Measurements from ENCODE around the gene OGFR. TPM values are rescaled to one million over a fixed set of nuclear protein-coding genes. Genes with fewer than 3 reads are reported as not detected.

Gene OGFR
- total RNA-seq, 1 donor from 2014 or later: 43.7 TPM

DNA sequence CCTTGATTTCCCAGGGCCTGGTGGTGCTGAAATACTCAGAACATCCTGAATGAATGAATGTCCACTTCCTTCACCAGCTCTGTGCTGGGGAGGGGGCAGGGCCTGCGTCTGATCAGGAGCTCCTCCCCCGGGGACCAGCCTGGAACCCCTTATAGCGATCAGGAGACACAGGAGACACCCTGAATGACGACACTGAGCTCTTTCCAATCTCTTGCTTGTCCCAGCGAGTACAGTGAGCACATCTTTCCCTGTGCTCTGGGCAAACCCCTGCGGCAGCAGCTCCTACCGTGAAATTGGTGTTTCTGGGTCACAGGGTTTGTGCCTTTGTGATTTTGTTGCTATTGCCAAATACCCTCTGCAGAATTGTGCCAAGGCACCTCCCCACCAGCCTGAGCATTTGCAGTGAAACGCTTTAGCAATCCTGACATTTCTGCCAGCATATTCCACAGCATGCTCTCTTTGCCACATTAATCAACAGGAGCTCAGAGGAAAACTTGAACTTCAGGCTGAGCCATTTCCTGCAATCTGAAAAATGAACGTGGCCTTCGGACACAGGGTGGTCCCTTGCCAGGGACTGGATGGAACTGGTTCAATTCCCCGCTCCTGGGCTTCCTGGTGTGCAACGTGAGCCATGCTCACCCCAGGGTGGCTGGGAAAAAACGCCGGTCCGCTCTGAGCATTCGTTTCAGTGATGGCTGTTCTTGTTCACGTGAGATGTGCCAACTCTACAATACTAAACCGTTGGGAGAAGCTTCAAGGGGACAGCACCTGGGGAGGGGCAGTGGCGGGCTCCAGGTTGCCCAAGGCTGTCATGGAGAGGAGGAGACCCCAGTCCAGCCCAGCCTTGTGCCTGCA lies 31.4 kb upstream of the OGFR start:
- H3K27me3 ChIP-seq: no peaks in the 10 kb centered on the region
- H3K4me1 ChIP-seq: peaks cover 4% of the 10 kb centered on the region
- H3K27ac ChIP-seq: no peak overlapping the region
- intact Hi-C loops (cut with DNase I): no loop called here
- TF ChIP-seq POLR2AphosphoS5 (IDR thresholded peaks at IDR 0.05; ENCODE audit: insufficient read depth in 1 of 2, low read depth in 1 of 2) (no peak), POLR2A (IDR thresholded peaks at IDR 0.05) (no peak), CTCF (IDR thresholded peaks at IDR 0.05) (no peak)
- H3K4me3 ChIP-seq: no peak overlapping the region
- no peak for DNase-seq (ENCODE audit: extremely low spot score in 2 of 2)
- no peaks in the 10 kb centered on the region for H3K9me3 ChIP-seq
- H3K36me3 ChIP-seq: no peaks in the 10 kb centered on the region

DNA sequence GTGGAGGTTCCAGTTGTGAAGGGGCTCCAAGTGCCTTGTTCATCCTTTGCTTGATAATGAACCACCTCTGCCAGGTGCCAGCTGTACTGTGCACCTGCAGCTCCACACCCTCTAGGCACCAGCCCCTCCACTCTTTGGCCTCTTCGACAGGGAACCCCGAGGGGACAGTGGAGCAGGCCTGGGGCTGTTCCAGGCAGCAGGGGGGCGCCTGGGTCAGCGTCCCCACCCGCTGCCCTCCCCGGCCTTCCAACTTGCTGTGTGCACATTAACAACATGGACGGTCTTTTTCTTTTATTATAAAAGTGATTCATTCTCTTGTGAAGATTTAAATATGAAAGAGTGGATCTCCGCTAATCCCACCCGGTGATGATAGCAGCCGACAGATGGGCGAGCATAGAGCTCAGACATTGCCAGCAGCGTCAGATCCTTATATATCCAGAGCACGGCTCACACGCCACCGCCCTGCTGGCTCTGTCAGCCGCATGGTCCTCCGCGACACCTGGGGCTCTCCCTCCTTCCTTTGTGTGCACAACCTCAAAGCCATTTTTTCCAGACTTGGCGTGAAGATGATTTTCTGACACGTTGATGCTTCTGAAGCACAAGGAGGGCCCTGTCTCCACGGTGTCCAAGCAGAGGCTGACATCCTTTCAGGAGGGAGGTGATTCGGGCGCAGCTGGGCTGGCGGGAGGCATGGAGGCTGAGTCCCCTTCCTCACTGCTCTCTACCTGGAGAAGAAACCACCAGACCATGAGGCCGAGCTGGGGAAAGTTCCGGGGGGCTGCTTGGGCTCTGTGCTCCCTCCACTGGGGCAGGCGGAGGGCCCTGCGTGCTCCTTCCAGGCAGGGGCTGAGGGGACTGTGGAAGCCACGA lies 30.6 kb upstream of the OGFR start:
- Histone ChIP-seq H3K36me3 (no peaks in the 10 kb centered on the region), H3K27me3 (no peaks in the 10 kb centered on the region), H3K9me3 (no peaks in the 10 kb centered on the region), H3K4me1 (no peaks in the 10 kb centered on the region), H3K4me3 (no peak overlapping the region), H3K27ac (no peak overlapping the region)
- no peak for TF ChIP-seq CTCF (IDR thresholded peaks at IDR 0.05)
- no peak for TF ChIP-seq POLR2A (IDR thresholded peaks at IDR 0.05)
- no peak for TF ChIP-seq POLR2AphosphoS5 (IDR thresholded peaks at IDR 0.05; ENCODE audit: insufficient read depth in 1 of 2, low read depth in 1 of 2)
- DNase-seq (ENCODE audit: extremely low spot score in 2 of 2): no peak
- intact Hi-C loops (cut with DNase I): no loop called here

GRCh38 chr20:62774762-62775161 lies 29.9 kb upstream of the OGFR start:
- DNase-seq (ENCODE audit: extremely low spot score in 2 of 2): no peak
- Histone ChIP-seq H3K4me3 (no peak overlapping the region), H3K4me1 (no peaks in the 10 kb centered on the region), H3K36me3 (no peaks in the 10 kb centered on the region), H3K27me3 (no peaks in the 10 kb centered on the region), H3K27ac (no peak overlapping the region), H3K9me3 (no peaks in the 10 kb centered on the region)
- intact Hi-C loops (cut with DNase I): no loop called here
- no peak for TF ChIP-seq POLR2A (IDR thresholded peaks at IDR 0.05)
- TF ChIP-seq POLR2AphosphoS5 (IDR thresholded peaks at IDR 0.05; ENCODE audit: insufficient read depth in 1 of 2, low read depth in 1 of 2): no peak
- TF ChIP-seq CTCF (IDR thresholded peaks at IDR 0.05): no peak

GRCh38 chr20:62775206-62775605 lies 29.4 kb upstream of the OGFR start:
- Histone ChIP-seq H3K27me3 (no peaks in the 10 kb centered on the region), H3K36me3 (no peaks in the 10 kb centered on the region), H3K27ac (no peak overlapping the region), H3K4me1 (no peaks in the 10 kb centered on the region), H3K4me3 (no peak overlapping the region), H3K9me3 (no peaks in the 10 kb centered on the region)
- TF ChIP-seq POLR2A (IDR thresholded peaks at IDR 0.05) (no peak), POLR2AphosphoS5 (IDR thresholded peaks at IDR 0.05; ENCODE audit: insufficient read depth in 1 of 2, low read depth in 1 of 2) (no peak), CTCF (IDR thresholded peaks at IDR 0.05) (no peak)
- intact Hi-C loops (cut with DNase I): no loop called here
- DNase-seq (ENCODE audit: extremely low spot score in 2 of 2): no peak

Measured in vagina (tissue), 2 donors.